ES-I3 (cell line): Measurements from ENCODE around the gene RAI14.

ENCODE experiments used
- H3K36me3 ChIP-seq: 2 replicates; pipeline ENCODE4 v1.6.1; 2013; ENCODE audit warnings: mild to moderate bottlenecking, low read length, control low read depth, moderate library complexity; ENCODE audit not compliant: insufficient read depth
- H3K4me1 ChIP-seq: 2 replicates; pipeline ENCODE4 v1.6.1; 2013; ENCODE audit warnings: mild to moderate bottlenecking, control low read depth, low read length; ENCODE audit not compliant: insufficient read depth
- H3K9ac ChIP-seq: 2 replicates; pipeline ENCODE4 v1.6.1; 2013; ENCODE audit warnings: low read depth, mild to moderate bottlenecking, low read length, moderate library complexity
- H3K9me3 ChIP-seq: 2 replicates; pipeline ENCODE4 v1.6.1; 2013; ENCODE audit warnings: mild to moderate bottlenecking, low read length, moderate library complexity; ENCODE audit not compliant: control insufficient read depth, insufficient read depth

The RAI14 gene

GRCh38 chr5:34656001-34656699, at the start of gene RAI14:
RAI14 (plus strand) TSS chr5:34656328; CDS start chr5:34686920, 30,592 bp downstream.
- Histone ChIP-seq H3K36me3 (no peaks in the 10 kb centered on the region), H3K9me3 (no peaks in the 10 kb centered on the region), H3K4me1 (peaks cover 14% of the 10 kb centered on the region), H3K9ac (peak within 1 kb of the TSS; percentile 75)

- Histone ChIP-seq H3K9me3 (no peaks in the 10 kb centered on the region), H3K9ac (no peak overlapping the region), H3K36me3 (no peaks in the 10 kb centered on the region), H3K4me1 (peaks cover 21% of the 10 kb centered on the region)
Measured at GRCh38 chr5:34608368-34608767, 47.8 kb upstream of the RAI14 start.

DNA sequence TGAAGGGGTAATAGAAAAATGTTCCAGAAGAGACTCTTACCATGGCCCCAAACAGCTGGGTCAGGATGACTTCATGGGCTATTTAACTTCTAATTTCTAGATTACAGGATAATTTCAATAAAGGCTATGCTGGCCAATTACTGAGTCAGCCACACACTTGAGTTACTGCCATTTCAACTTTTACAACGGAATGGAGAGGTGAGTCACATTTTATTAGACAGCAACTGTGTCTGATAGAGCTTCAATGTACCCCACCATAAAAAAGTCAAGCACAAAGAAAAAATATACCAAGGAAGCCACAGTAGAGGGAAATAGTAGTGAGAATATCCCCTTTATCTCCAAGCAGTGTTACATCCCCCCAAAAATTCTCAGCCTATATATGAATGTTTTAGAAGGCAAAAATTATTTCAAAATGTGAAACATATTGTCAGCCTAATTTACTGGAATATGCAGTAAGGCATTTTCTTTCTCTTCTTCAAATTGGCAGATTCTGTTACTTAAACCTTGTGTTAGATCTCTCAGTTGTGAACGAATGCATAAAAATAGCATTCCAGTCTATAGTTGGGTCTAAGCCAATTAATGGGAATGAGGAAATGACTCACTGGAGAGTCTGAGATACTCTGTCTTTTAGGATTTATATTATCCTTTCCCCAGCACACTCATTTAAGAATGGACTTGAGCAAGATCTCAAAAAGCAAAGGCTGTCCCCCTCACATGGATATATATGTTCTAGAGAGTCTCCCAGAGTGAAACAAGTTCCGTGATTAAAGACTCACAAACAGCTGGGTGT, 47.1 kb upstream of the RAI14 start:
- Histone ChIP-seq H3K36me3 (no peaks in the 10 kb centered on the region), H3K4me1 (peaks cover 21% of the 10 kb centered on the region), H3K9me3 (no peaks in the 10 kb centered on the region), H3K9ac (no peak overlapping the region)

- H3K4me1 ChIP-seq: peaks cover 21% of the 10 kb centered on the region
- no peaks in the 10 kb centered on the region for H3K36me3 ChIP-seq
- no peak overlapping the region for H3K9ac ChIP-seq
- H3K9me3 ChIP-seq: no peaks in the 10 kb centered on the region
Measured at GRCh38 chr5:34609951-34610441, 46.1 kb upstream of the RAI14 start.

DNA sequence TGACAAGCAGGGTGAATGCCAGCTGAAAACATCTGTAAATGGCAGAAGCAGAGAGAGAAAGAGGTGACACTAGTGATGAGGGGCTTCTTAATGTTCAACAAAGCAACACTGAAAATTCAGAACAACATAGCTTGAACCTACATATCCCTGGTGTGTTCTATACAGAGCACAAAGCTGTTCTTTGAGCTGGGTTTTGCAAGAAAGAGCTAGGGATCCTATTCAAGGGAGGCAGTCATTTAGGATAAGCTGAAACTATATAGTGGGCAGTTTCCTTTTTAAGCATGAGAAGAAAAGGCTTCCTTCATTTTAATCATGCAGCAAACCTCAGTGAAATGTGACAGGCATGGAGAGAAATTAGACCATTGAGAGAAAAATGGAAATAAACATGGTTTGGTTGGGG, 45.6 kb upstream of the RAI14 start:
- peaks cover 21% of the 10 kb centered on the region for H3K4me1 ChIP-seq
- H3K36me3 ChIP-seq: no peaks in the 10 kb centered on the region
- no peak overlapping the region for H3K9ac ChIP-seq
- no peaks in the 10 kb centered on the region for H3K9me3 ChIP-seq

DNA sequence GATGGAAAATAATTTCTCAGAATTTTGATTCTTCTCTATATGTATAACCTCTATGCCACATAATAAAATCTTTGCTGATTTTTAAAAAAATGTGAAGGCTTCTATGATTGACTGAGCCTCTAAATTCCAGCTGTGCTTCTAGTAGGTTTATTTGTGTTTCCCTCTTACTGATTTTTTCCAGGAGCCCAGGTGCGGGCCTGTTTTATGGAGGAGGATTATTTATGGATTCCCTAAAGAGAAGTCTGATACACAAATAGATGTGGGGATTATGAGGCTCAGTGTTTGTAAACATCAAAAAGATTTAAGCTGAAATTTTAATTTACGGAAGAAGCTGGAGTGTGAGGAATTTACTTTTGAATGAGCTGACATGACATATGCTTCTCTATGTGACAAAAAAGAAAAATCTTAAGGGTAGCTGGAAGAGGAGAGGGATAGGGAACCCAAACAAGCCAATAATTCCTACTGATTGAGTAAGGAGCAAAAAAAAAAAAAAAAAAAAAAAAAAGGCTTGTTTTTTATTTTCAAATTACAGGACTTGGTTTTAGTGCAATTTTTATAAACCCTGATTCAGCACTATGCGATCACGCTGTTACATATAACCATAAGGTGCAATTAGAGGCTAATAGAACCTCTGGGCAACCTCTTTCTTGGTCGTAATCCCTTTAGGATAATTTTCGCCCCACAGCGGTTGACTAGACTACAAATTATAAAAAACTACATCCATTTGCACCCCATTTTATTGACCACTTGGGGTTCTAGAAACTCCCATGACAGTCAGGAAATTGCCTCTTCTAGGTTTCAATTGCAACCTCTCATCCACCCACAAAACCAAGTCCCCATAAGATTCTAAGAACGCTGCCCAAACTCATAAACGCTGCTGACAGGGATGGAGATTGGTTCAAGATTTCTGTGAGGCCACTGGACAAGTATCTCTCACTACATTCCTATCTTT, 44.4 kb upstream of the RAI14 start:
- Histone ChIP-seq H3K9ac (no peak overlapping the region), H3K9me3 (no peaks in the 10 kb centered on the region), H3K36me3 (no peaks in the 10 kb centered on the region), H3K4me1 (peaks cover 21% of the 10 kb centered on the region)

DNA sequence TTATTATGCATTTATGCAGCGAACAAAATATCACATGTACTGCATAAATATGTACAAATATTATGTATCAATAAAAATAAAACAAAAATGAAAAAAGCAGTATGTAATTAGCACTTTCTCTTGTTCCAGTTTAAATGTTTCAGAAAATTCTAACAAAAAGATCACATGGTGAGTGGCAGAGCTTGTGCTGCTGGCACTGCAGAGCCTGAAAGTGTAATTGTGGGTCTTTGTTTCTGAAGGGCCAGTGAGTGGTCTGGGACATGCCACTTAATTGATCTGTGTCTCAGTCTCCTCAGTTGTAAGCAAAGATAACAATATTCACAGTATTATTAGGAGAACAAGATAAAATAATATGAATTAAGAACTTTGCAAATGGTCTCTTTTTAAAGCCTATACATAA, 39.5 kb upstream of the RAI14 start:
- Histone ChIP-seq H3K36me3 (no peaks in the 10 kb centered on the region), H3K9ac (no peak overlapping the region), H3K9me3 (no peaks in the 10 kb centered on the region), H3K4me1 (peaks cover 6% of the 10 kb centered on the region)

DNA sequence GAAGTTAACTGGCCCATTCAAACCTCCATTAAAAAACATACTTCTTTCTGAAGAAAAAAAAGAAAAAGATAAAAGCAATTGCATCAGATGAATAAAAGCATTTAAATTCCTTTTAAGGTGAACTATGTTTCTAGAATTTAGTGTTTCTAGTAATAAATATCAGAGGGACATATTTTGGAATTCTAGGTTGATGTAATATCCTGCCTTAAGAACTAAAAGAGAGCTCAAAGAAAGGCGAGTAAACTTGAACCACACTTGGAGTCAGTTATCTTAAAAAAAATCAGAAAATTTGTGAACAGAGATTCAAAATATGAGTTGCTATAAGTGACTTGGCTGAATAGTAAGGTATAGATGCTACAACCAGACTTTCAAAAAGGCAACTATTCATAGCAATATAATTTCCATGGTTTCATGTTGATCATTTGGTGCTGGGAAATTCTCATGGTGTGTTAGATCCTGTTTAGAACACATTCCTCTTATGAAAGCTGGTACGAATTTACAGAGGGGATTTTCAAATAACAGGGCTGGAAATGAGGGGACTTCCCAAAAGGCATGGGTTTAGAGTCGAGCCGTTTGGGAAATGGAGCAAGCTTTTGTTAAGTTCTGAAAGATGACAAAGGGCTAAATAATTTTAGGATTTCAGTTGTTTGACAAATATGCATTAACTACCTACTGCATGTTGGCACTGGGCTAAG, 37.6 kb upstream of the RAI14 start:
- Histone ChIP-seq H3K36me3 (no peaks in the 10 kb centered on the region), H3K9ac (no peak overlapping the region), H3K4me1 (peaks cover 6% of the 10 kb centered on the region), H3K9me3 (no peaks in the 10 kb centered on the region)

DNA sequence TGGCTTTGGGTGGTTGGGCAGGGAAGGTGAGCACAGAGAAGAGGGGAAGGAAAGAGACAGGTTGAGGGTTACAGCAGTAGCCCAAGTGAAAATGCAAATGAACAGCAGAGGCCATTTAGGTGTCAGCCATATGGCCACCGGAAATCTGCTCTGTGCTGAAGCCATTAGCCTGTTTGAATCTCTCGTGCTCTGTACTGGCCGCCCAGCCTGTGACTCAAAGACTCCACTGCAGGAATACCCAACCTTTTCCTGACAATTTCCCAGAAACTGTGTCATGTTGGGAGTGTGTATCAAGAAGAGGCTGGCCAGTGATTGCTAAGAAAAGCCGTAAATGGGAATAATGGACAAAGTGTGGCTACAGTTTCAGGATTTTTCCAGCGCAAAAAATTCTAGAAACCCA, 35.9 kb upstream of the RAI14 start:
- H3K36me3 ChIP-seq: no peaks in the 10 kb centered on the region
- H3K9ac ChIP-seq: no peak overlapping the region
- H3K4me1 ChIP-seq: peaks cover 6% of the 10 kb centered on the region
- no peaks in the 10 kb centered on the region for H3K9me3 ChIP-seq

DNA sequence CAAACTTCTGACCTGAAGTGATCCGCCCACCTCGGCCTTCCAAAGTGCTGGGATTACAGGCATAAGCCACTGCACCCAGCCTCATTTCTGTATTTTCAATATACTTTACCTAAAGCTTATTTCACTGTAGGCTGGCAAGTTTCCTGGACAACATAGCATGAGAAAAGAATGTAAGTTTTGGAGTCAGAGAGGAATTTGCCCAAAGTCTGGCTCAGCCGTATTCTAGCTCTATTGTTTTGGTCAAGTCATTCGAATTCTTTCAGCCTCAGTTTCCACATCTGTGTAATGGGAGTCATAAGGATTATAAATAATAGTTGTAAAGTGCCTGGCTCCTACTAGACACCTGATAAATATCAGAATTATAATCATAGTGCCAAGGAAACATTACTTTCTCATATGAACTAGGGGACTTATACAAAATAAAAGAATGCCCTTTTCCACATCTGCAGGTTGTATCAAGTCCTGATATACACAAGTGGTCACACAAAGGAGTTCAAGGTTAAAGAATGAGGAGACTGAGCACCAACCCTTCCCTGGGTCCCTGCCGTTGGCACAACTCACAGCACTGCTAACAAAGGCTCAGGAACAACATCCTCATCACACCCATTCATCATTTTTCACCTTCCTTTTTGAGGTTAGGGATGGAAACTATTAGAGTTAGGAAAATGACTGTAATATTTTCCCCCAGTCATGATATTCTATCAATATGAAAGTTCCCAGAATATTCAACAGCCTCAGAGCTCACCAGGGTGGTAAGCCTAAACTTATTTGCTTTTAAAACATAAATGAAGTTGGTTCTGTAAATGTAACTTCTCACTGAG, 34.6 kb upstream of the RAI14 start:
- Histone ChIP-seq H3K9ac (no peak overlapping the region), H3K9me3 (no peaks in the 10 kb centered on the region), H3K4me1 (peaks cover 6% of the 10 kb centered on the region), H3K36me3 (no peaks in the 10 kb centered on the region)

GRCh38 chr5:34622098-34622400, 34.1 kb upstream of the RAI14 start:
- Histone ChIP-seq H3K36me3 (no peaks in the 10 kb centered on the region), H3K9ac (no peak overlapping the region), H3K9me3 (no peaks in the 10 kb centered on the region), H3K4me1 (peaks cover 5% of the 10 kb centered on the region)

DNA sequence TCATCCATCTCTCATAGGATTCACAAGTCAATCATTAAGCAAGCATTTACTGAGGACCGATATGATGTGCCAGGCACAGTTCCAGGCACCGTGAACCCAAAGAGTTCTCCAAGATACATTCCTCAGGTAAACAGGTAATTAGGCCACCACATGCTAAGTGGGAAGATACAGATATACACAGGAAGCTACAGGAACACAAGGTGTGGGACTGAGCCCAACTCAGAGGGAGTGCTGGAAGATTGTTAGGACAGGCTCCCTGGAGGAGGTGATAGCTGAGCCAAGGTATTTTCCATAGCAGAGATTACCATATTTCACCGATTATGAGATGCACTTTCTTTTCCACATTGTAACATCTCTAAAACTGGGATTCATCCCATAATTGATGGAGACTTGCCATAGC, 31.4 kb upstream of the RAI14 start:
- no peaks in the 10 kb centered on the region for H3K4me1 ChIP-seq
- no peaks in the 10 kb centered on the region for H3K9me3 ChIP-seq
- no peaks in the 10 kb centered on the region for H3K36me3 ChIP-seq
- no peak overlapping the region for H3K9ac ChIP-seq

- Histone ChIP-seq H3K9me3 (no peaks in the 10 kb centered on the region), H3K9ac (no peak overlapping the region), H3K4me1 (no peaks in the 10 kb centered on the region), H3K36me3 (no peaks in the 10 kb centered on the region)
Measured at GRCh38 chr5:34625246-34625645, 30.9 kb upstream of the RAI14 start.
